ENCODE measurements around the gene SLC66A1. TPM values are rescaled to one million over a fixed set of nuclear protein-coding genes. Genes with fewer than 3 reads are reported as not detected.
"Not testable (repeated sequence)": the region's sequence is repeated elsewhere in the genome, so short reads cannot be mapped to it uniquely, and the experiment has no call there.

The SLC66A1 gene
- 10 to 100 TPM in 1 of 3 donors, 1 to 10 TPM in 2; 2.4 to 10.2 (median 3.3) TPM for polyA plus RNA-seq

GRCh38 chr1:19311931-19312781 lies at the start of gene SLC66A1, which contains the start of gene AKR7A2:
Gene SLC66A1 (plus strand): TSS chr1:19312326. CDS start chr1:19317678, 5,352 bp downstream.
Gene AKR7A2 (minus strand): TSS chr1:19312144. CDS start chr1:19312124, 20 bp downstream.
- Mint-ChIP-seq H3K4me3 (peak within 1 kb of the TSS; percentile 85 to 95 (median 88)), H3K36me3 (peaks cover 4 to 7% (median 6%) of the 10 kb centered on the region in 3 donors), H3K27ac (peak within 1 kb of the TSS; percentile 72 to 90 (median 80)), H3K4me1 (peaks cover 45 to 52% of the 10 kb centered on the region in 2 donors), H3K27me3 (ENCODE audit: low read depth in 3 of 3) (peaks cover 4 to 10% (median 5%) of the 10 kb centered on the region in 3 donors), H3K9me3 (no peaks in the 10 kb centered on the region)
- DNase-seq = peak; percentile 86 to 95 (median 92)

GRCh38 chr1:19262744-19263143 lies 49.4 kb upstream of the SLC66A1 start:
- Mint-ChIP-seq H3K4me3 (no peak overlapping the region), H3K27ac (no peak overlapping the region), H3K27me3 (ENCODE audit: low read depth in 3 of 3) (peaks cover 0 to 4% (median 2%) of the 10 kb centered on the region in 3 donors), H3K36me3 (peaks cover 0 to 4% (median 0%) of the 10 kb centered on the region in 3 donors), H3K9me3 (no peaks in the 10 kb centered on the region), H3K4me1 (no peaks in the 10 kb centered on the region)
- DNase-seq = no peak

- H3K27me3 Mint-ChIP-seq (ENCODE audit: low read depth in 3 of 3) = peaks cover 5 to 7% (median 7%) of the 10 kb centered on the region in 3 donors
These were observed 43.7 kb upstream of the SLC66A1 start for GRCh38 chr1:19268445-19268844.

GRCh38 chr1:19269427-19270342 lies 42.4 kb upstream of the SLC66A1 start:
- not testable (repeated sequence) for H3K4me1 Mint-ChIP-seq, H3K4me3 Mint-ChIP-seq, H3K27ac Mint-ChIP-seq, DNase-seq, H3K9me3 Mint-ChIP-seq, H3K36me3 Mint-ChIP-seq
- H3K27me3 Mint-ChIP-seq (ENCODE audit: low read depth in 3 of 3) = peaks cover 4 to 12% (median 7%) of the 10 kb centered on the region in 3 donors

More at GRCh38 chr1:19268445-19268844, 43.7 kb upstream of the SLC66A1 start:
- H3K27ac Mint-ChIP-seq = no peak overlapping the region
- no peak overlapping the region for H3K4me3 Mint-ChIP-seq
- no peak for DNase-seq
- H3K9me3 Mint-ChIP-seq = no peaks in the 10 kb centered on the region
- H3K4me1 Mint-ChIP-seq = peaks cover 0 to 2% of the 10 kb centered on the region in 2 donors
- H3K36me3 Mint-ChIP-seq = peaks cover 0 to 5% (median 4%) of the 10 kb centered on the region in 3 donors

GRCh38 chr1:19270343-19270730 lies 41.8 kb upstream of the SLC66A1 start:
- H3K4me1 Mint-ChIP-seq, H3K27ac Mint-ChIP-seq, H3K9me3 Mint-ChIP-seq, H3K4me3 Mint-ChIP-seq, DNase-seq, H3K36me3 Mint-ChIP-seq: not testable (repeated sequence)
- peaks cover 7 to 13% (median 10%) of the 10 kb centered on the region in 3 donors for H3K27me3 Mint-ChIP-seq (ENCODE audit: low read depth in 3 of 3)

- DNase-seq = no peak
- Mint-ChIP-seq H3K27me3 (ENCODE audit: low read depth in 3 of 3) (peaks cover 7 to 15% (median 13%) of the 10 kb centered on the region in 3 donors), H3K27ac (no peak overlapping the region), H3K9me3 (peaks cover 1 to 10% (median 4%) of the 10 kb centered on the region in 6 donors), H3K36me3 (peaks cover 0 to 12% (median 5%) of the 10 kb centered on the region in 3 donors), H3K4me1 (peaks cover 0 to 2% of the 10 kb centered on the region in 2 donors), H3K4me3 (no peak overlapping the region)
These were observed 40.1 kb upstream of the SLC66A1 start for GRCh38 chr1:19272064-19272463.

GRCh38 chr1:19273106-19273843 lies 38.9 kb upstream of the SLC66A1 start:
- DNase-seq = no peak

GRCh38 chr1:19273844-19274531 lies 38.1 kb upstream of the SLC66A1 start:
- H3K4me3 Mint-ChIP-seq = not testable (repeated sequence)

More at GRCh38 chr1:19273106-19273843, 38.9 kb upstream of the SLC66A1 start:
- peaks cover 0 to 2% of the 10 kb centered on the region in 2 donors for H3K4me1 Mint-ChIP-seq
- H3K9me3 Mint-ChIP-seq = peaks cover 1 to 10% (median 4%) of the 10 kb centered on the region in 6 donors
- H3K4me3 Mint-ChIP-seq = peak overlapping the region in 2 of 5 donors; percentile 6 to 58
- peaks cover 0 to 12% (median 5%) of the 10 kb centered on the region in 3 donors for H3K36me3 Mint-ChIP-seq
- peak overlapping the region in 1 of 6 donors; percentile 55 for H3K27ac Mint-ChIP-seq
- H3K27me3 Mint-ChIP-seq (ENCODE audit: low read depth in 3 of 3) = peaks cover 7 to 15% (median 13%) of the 10 kb centered on the region in 3 donors

GRCh38 chr1:19274636-19275035 lies 37.5 kb upstream of the SLC66A1 start:
- H3K9me3 Mint-ChIP-seq = peaks cover 1 to 10% (median 4%) of the 10 kb centered on the region in 6 donors
- H3K36me3 Mint-ChIP-seq = peaks cover 0 to 12% (median 8%) of the 10 kb centered on the region in 3 donors
- H3K4me3 Mint-ChIP-seq = peak overlapping the region in 1 of 5 donors; percentile 52
- H3K27ac Mint-ChIP-seq = no peak overlapping the region
- peaks cover 0 to 2% of the 10 kb centered on the region in 2 donors for H3K4me1 Mint-ChIP-seq
- DNase-seq = no peak
- H3K27me3 Mint-ChIP-seq (ENCODE audit: low read depth in 3 of 3) = peaks cover 7 to 15% (median 13%) of the 10 kb centered on the region in 3 donors

More at GRCh38 chr1:19273844-19274531, 38.1 kb upstream of the SLC66A1 start:
- H3K36me3 Mint-ChIP-seq = peaks cover 0 to 12% (median 5%) of the 10 kb centered on the region in 3 donors
- H3K4me1 Mint-ChIP-seq, DNase-seq, H3K27ac Mint-ChIP-seq: not testable (repeated sequence)
- H3K9me3 Mint-ChIP-seq = peaks cover 1 to 10% (median 4%) of the 10 kb centered on the region in 6 donors
- peaks cover 7 to 15% (median 13%) of the 10 kb centered on the region in 3 donors for H3K27me3 Mint-ChIP-seq (ENCODE audit: low read depth in 3 of 3)

- Mint-ChIP-seq H3K9me3 (peaks cover 0 to 3% (median 0%) of the 10 kb centered on the region in 6 donors), H3K4me3 (no peak overlapping the region), H3K36me3 (peaks cover 0 to 3% (median 0%) of the 10 kb centered on the region in 3 donors), H3K4me1 (peaks cover 0 to 2% of the 10 kb centered on the region in 2 donors), H3K27me3 (ENCODE audit: low read depth in 3 of 3) (peaks cover 2 to 4% (median 2%) of the 10 kb centered on the region in 3 donors), H3K27ac (no peak overlapping the region)
- DNase-seq = no peak
These were observed 28.2 kb upstream of the SLC66A1 start for GRCh38 chr1:19283891-19284290.

- H3K27me3 Mint-ChIP-seq (ENCODE audit: low read depth in 3 of 3) = peaks cover 2 to 8% (median 2%) of the 10 kb centered on the region in 3 donors
- no peak overlapping the region for H3K27ac Mint-ChIP-seq
- H3K4me1 Mint-ChIP-seq = peaks cover 0 to 6% of the 10 kb centered on the region in 2 donors
- H3K9me3 Mint-ChIP-seq = peaks cover 0 to 9% (median 0%) of the 10 kb centered on the region in 6 donors
- no peaks in the 10 kb centered on the region for H3K36me3 Mint-ChIP-seq
- DNase-seq = no peak
- H3K4me3 Mint-ChIP-seq = no peak overlapping the region
These were observed 27.2 kb upstream of the SLC66A1 start for GRCh38 chr1:19284881-19285280.

- not testable (repeated sequence) for H3K27ac Mint-ChIP-seq; H3K36me3 Mint-ChIP-seq; H3K4me1 Mint-ChIP-seq; H3K27me3 Mint-ChIP-seq (ENCODE audit: low read depth in 3 of 3); H3K9me3 Mint-ChIP-seq; DNase-seq; H3K4me3 Mint-ChIP-seq
These were observed 26.8 kb upstream of the SLC66A1 start for GRCh38 chr1:19285366-19285765.

All from immature natural killer cell (primary cell).